Activated CD8-positive, alpha-beta memory T cell treated with anti-CD3 and anti-CD28 coated beads, Interleukin-2, amount 50 U/mL, for 1 hour (primary cell): Measurements from ENCODE around the gene ZNF787.

ENCODE experiments used
- DNase-seq: peaks from one replicate; pipeline ENCODE4 v3.0.0-alpha.2; 2020; ENCODE audit errors: extremely low read depth

Gene ZNF787

GRCh38 chr19:56087647-56088496 is 33.2 kb downstream of the ZNF787 start:
- no peak for DNase-seq

- DNase-seq, result no peak
Observed at GRCh38 chr19:56086671-56087430, 34.2 kb downstream of the ZNF787 start.

GRCh38 chr19:56085571-56086275 is 35.4 kb downstream of the ZNF787 start:
- no peak for DNase-seq

- DNase-seq, result no peak
Observed at GRCh38 chr19:56084835-56085536, 36.1 kb downstream of the ZNF787 start.

- no peak for DNase-seq
Observed at GRCh38 chr19:56083668-56084067, 37.4 kb downstream of the ZNF787 start.

GRCh38 chr19:56080669-56081401 is 40.3 kb downstream of the ZNF787 start:
- DNase-seq, result no peak

GRCh38 chr19:56079609-56080008 is 41.5 kb downstream of the ZNF787 start:
- DNase-seq, result no peak

- DNase-seq, result no peak
Observed at GRCh38 chr19:56076498-56076897, 44.6 kb downstream of the ZNF787 start.

GRCh38 chr19:56071151-56071550 is 49.9 kb downstream of the ZNF787 start:
- no peak for DNase-seq

GRCh38 chr19:56069642-56070041 is 51.5 kb downstream of the ZNF787 start:
- DNase-seq, result no peak

- no peak for DNase-seq
Observed at GRCh38 chr19:56066152-56067023, 54.7 kb downstream of the ZNF787 start.

- DNase-seq, result no peak
Observed at GRCh38 chr19:56053596-56053995, 67.5 kb downstream of the ZNF787 start.
